ENCODE results near the gene PPP1R11. TPM values are rescaled to one million over a fixed set of nuclear protein-coding genes. Genes with fewer than 3 reads are reported as not detected.

PPP1R11 gene
- total RNA-seq, 1 donor from 2014 or later: 45.3 TPM

DNA sequence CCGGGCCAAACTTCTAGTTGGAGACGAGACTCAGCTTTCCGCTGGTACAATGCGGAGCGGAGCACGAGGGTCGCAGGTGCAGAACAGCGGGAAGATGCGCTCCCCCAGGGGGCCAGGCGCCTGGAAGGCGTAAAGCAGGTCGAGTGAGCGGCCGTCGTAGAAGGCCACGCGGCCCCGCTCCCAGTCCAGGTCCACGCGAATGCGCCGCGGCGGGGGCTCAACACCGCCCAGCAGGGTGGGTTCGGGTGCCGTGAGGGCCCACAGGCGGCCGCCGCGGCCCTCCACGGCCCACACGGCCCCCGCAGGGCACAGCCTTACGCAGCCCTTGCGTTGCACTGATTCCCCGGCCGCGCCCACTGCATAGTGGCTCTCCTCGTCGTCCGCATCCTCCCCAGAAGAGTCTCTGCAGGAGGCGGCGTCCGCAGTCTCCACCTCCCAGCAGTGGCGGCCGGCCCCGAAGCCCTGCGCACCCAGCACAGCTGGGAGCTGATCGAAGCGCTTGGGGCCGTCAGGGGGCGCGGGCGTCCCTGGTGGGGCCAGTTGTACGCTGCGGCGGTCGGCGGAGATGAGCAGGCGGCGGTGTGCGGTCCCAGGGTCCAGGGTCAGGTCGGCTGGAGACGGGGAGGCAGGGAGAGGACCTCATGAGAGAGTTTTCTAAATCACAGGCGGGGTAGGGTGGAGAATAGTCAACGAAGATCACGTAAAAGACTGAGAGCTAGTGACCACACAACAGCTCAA is 4.3 kb downstream of the PPP1R11 start:
- Histone ChIP-seq H3K27me3 (ENCODE audit: low read depth) (peaks cover 56% of the 10 kb centered on the region), H3K36me3 (peaks cover 19% of the 10 kb centered on the region), H3K9me3 (replicated peaks) (no peaks in the 10 kb centered on the region), H3K27ac (replicated peaks) (no peak overlapping the region), H3K4me3 (peak overlapping the region; percentile 47), H3K4me1 (peaks cover 47% of the 10 kb centered on the region)
- DNase-seq: peak; percentile 40
- intact Hi-C loops (cut with micrococcal nuclease): no loop called here
- TF ChIP-seq, protein P1, sequence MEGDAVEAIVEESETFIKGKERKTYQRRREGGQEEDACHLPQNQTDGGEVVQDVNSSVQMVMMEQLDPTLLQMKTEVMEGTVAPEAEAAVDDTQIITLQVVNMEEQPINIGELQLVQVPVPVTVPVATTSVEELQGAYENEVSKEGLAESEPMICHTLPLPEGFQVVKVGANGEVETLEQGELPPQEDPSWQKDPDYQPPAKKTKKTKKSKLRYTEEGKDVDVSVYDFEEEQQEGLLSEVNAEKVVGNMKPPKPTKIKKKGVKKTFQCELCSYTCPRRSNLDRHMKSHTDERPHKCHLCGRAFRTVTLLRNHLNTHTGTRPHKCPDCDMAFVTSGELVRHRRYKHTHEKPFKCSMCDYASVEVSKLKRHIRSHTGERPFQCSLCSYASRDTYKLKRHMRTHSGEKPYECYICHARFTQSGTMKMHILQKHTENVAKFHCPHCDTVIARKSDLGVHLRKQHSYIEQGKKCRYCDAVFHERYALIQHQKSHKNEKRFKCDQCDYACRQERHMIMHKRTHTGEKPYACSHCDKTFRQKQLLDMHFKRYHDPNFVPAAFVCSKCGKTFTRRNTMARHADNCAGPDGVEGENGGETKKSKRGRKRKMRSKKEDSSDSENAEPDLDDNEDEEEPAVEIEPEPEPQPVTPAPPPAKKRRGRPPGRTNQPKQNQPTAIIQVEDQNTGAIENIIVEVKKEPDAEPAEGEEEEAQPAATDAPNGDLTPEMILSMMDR (IDR thresholded peaks at IDR 0.05; ENCODE audit: borderline replicate concordance): no peak

DNA sequence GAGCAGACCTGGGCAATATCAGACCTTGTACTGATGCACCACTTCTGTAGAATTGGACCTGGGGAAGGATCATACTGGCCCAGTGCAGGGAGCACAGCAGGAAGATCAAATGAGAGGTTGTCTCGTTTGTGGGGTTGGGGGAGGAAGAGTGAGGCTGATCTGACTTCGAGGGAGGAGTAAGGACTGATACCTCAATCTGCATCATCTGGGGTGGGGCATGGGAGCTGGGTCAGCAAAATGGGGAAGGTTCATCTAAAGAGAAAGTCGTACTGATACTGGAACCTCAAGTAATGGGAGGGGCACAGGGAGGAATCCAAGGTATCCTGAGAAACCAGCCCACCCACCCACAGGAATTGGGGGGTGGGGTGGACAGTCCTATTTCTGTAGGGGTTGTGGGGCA is 4.9 kb downstream of the PPP1R11 start:
- peak overlapping the region; percentile 47 for H3K4me3 ChIP-seq

DNA sequence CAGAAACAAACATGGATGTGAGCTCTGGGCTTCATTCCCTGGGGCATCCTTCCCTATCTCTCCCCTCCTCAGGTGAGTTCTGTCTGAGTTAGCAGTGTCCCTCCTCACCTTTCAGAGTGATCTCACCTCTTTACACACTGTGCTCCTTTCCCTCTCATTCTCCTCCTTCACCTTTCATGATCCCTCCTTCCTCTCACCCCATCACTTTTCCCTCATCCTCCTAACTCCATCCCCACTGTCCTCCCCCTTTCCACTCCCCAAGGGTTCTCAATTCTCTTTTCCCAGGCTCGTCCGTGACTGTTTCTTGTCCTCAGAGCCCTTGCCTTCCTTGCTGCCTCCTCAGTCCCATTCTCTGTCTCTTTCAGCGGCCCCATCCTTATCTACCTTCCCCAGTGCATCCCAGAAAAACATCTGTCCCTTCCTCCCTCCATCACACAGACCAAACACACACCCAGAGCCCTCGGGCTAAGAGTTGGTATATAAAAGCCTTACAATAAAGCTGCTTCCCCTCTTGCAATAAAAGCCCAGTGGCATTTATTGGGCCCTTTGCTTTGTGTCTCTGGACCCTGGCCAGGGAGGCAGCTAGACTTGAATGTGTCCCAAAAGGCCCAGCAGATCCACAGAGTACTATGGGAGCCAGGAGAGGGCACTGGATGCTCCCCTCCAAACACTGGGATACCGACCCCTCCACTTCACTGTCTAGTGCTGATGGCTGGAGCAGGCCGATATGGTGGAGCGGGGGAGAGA is 6.7 kb downstream of the PPP1R11 start:
- no peak for DNase-seq
- Histone ChIP-seq H3K4me3 (no peak overlapping the region), H3K36me3 (peaks cover 17% of the 10 kb centered on the region)

More for the DNA sequence above, 4.9 kb downstream of the PPP1R11 start:
- intact Hi-C loops (cut with micrococcal nuclease): no loop called here
- H3K36me3 ChIP-seq: peaks cover 19% of the 10 kb centered on the region
- TF ChIP-seq, protein P1 (IDR thresholded peaks at IDR 0.05; ENCODE audit: borderline replicate concordance): no peak
- peaks cover 62% of the 10 kb centered on the region for H3K27me3 ChIP-seq (ENCODE audit: low read depth)
- peaks cover 41% of the 10 kb centered on the region for H3K4me1 ChIP-seq
- DNase-seq: no peak
- no peaks in the 10 kb centered on the region for H3K9me3 ChIP-seq (replicated peaks)
- H3K27ac ChIP-seq (replicated peaks): no peak overlapping the region

DNA sequence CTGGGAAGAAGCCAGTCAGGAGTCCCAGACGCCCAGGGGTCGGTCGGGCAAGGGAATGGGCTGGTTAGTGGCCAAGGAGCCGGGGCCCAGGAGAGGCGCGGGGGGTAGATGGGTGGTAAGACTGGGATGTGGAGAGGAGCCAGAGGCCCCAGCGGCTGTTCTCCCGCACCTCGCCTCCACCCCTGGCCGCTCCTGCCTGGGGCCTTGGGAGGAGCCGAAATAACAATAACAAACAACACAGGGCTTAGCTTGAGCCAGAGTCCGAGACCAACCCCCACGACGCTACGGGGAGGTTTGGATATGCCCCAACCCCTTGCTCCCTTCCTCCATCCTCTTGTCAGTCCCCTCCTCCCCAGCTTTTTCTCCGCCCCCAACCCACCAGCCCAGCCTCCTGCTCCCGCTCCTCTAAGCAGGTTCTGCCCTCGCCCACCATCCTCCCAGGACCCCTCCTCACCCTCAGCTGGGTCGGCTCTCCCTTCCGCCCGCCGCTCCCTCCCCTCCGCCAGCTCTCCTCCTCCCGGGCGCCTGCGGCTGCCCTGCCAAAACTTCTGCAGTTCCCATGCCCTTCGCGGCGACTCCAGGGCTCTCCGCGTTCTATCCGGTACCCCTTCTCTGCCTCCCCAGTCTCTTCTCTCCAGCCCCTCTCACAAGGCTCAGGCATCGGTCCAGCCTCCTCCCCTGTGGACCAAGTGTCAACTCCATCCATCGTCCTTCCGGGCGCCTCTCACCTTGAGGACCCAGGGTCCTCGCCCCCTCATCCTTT is 7.5 kb downstream of the PPP1R11 start:
- TF ChIP-seq, protein P1 (IDR thresholded peaks at IDR 0.05; ENCODE audit: borderline replicate concordance): no peak
- H3K27me3 ChIP-seq (ENCODE audit: low read depth): peaks cover 87% of the 10 kb centered on the region
- H3K9me3 ChIP-seq (replicated peaks): no peaks in the 10 kb centered on the region
- H3K27ac ChIP-seq (replicated peaks): no peak overlapping the region
- intact Hi-C loops (cut with micrococcal nuclease): no loop called here
- no peak for DNase-seq
- peak overlapping the region; percentile 56 for H3K4me3 ChIP-seq
- H3K4me1 ChIP-seq: peaks cover 28% of the 10 kb centered on the region
- peaks cover 9% of the 10 kb centered on the region for H3K36me3 ChIP-seq

More for the DNA sequence above, 6.7 kb downstream of the PPP1R11 start:
- H3K4me1 ChIP-seq: peaks cover 28% of the 10 kb centered on the region
- no peaks in the 10 kb centered on the region for H3K9me3 ChIP-seq (replicated peaks)
- intact Hi-C loops (cut with micrococcal nuclease): no loop called here
- H3K27me3 ChIP-seq (ENCODE audit: low read depth): peaks cover 78% of the 10 kb centered on the region
- TF ChIP-seq, protein P1 (IDR thresholded peaks at IDR 0.05; ENCODE audit: borderline replicate concordance): no peak
- no peak overlapping the region for H3K27ac ChIP-seq (replicated peaks)

DNA sequence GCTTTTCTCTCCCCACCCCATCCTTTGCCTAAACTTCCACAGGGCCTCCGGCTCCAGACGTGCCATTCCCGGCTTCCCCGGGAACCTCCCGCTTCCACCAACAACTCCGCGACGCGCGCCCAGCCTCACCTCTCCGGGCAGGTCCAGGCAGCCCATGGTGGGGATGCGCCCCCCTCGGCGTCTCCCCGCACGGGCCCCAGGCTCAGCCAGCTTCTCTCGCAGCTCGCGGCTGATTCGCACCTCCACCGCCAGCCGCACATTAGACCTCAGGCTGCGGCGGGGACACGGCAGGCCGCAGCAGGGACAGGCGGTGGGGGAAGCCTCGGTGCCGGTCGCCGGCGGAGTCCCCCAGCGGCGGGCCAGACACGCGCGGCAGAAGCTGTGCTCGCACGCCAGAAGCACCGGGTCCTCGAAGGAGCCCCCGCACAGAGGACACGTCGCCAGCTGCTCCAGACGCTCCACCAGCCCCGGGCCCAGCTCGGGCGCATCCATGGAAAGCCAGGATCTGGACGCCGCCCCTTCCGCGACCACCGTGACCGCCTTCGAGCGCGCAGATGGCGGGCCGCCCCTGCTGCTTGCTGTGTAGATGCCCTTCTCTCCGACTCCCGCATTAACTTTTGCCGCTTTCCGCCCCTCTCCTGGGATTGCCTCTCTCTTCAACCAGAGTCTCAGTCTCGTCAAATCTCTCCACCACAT is 8.2 kb downstream of the PPP1R11 start, which contains the start of gene RNF39:
RNF39 (minus strand) TSS at position 676 of the 696 bp plus-strand sequence; CDS start at position 492, 184 bp downstream.
- Histone ChIP-seq H3K27ac (replicated peaks) (no peak within 1 kb of the TSS), H3K27me3 (ENCODE audit: low read depth) (peaks cover 94% of the 10 kb centered on the region), H3K36me3 (peaks cover 1% of the 10 kb centered on the region), H3K4me3 (peak within 1 kb of the TSS; percentile 56), H3K9me3 (replicated peaks) (no peaks in the 10 kb centered on the region), H3K4me1 (peaks cover 28% of the 10 kb centered on the region)
- no peak for DNase-seq
- intact Hi-C loops (cut with micrococcal nuclease): no loop called here
- TF ChIP-seq, protein P1 (IDR thresholded peaks at IDR 0.05; ENCODE audit: borderline replicate concordance): no peak

All from left ventricle myocardium inferior (tissue), 1 donor.